Esophagus muscularis mucosa (tissue), 4 donors: ENCODE measurements around the gene FAM161A.

Source experiments
- EP300 ChIP-seq: sonication (generic); formaldehyde crosslinking; IDR thresholded peaks from one replicate; pipeline ENCODE4 v1.6.1; 2017; ENCODE audit warnings: antibody characterized with exemption
- POLR2A ChIP-seq: fragments of 450-650 bp; IDR thresholded peaks from one replicate; pipeline ENCODE4 v1.6.1; 2017; ENCODE audit warnings: antibody characterized with exemption, moderate library complexity, mild to moderate bottlenecking, low read depth
- POLR2AphosphoS5 ChIP-seq, 2 donors: sonication (generic); formaldehyde crosslinking; IDR thresholded peaks; one replicate each; pipeline ENCODE4 v1.6.1; 2017; ENCODE audit warnings: antibody characterized with exemption in 2 of 2
- TF ChIP-seq, protein P1 (sequence below), 3 experiments: fragments of 200-600 bp in 2 of 3; fragments of 450-650 bp in 1 of 3; sonication (generic) in 2 of 3; IDR thresholded peaks; one replicate each; pipeline ENCODE4 v1.5.1; 2017 to 2019; ENCODE audit warnings: antibody characterized with exemption in 3 of 3, mild to moderate bottlenecking in 2 of 3, moderate library complexity in 1 of 3

DNA sequence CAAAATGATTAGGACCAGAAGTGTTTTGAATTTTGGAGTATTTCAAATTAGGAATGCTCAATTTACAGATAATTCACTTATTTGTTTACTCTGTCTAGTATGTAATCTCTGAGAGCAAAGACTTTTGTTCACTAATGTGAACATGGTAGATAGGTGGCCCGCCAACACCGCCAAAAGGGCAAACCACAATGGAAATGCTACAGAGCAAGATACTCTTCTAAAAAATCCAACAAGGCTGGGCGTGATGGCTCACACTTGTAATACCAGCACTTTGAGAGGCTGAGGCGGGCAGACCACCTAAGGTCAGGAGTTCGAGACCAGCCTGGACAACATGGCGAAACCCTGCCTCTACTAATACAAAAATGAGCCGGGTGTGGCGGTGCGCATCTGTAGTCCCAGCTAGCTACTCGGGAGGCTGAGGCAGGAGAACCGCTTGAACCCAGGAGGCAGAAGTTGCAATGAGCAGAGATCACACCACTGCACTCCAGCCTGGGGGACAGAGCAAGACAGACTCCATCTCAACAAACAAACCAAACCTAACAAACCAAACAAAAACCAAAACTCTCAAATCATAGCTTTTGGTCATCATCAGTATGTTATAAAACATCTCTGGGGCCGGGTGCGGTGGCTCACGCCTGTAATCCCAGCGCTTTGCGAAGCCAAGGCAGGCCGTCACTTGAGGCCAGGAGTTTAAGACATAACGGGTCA is 32.2 kb upstream of the FAM161A start:
- TF ChIP-seq POLR2AphosphoS5 (IDR thresholded peaks at IDR 0.05) (no peak), POLR2A (no peak), EP300 (no peak)
- TF ChIP-seq, protein P1, sequence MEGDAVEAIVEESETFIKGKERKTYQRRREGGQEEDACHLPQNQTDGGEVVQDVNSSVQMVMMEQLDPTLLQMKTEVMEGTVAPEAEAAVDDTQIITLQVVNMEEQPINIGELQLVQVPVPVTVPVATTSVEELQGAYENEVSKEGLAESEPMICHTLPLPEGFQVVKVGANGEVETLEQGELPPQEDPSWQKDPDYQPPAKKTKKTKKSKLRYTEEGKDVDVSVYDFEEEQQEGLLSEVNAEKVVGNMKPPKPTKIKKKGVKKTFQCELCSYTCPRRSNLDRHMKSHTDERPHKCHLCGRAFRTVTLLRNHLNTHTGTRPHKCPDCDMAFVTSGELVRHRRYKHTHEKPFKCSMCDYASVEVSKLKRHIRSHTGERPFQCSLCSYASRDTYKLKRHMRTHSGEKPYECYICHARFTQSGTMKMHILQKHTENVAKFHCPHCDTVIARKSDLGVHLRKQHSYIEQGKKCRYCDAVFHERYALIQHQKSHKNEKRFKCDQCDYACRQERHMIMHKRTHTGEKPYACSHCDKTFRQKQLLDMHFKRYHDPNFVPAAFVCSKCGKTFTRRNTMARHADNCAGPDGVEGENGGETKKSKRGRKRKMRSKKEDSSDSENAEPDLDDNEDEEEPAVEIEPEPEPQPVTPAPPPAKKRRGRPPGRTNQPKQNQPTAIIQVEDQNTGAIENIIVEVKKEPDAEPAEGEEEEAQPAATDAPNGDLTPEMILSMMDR (IDR thresholded peaks at IDR 0.05): no peak
